GM19324 (cell line): ENCODE data around the gene MAST4.

Source experiments
- ATAC-seq: cut with Tn5 transposase; IDR thresholded peaks from one replicate; pipeline ENCODE4 v1.9.1; 2021; ENCODE audit warnings: mild to moderate bottlenecking, moderate library complexity; ENCODE audit not compliant: unreplicated experiment, low FRiP score

MAST4 gene

GRCh38 chr5:66829826-66830225, 233.6 kb downstream of the MAST4 start:
- no peak for ATAC-seq

- no peak for ATAC-seq
Measured at GRCh38 chr5:66830636-66831035, 234.4 kb downstream of the MAST4 start.

DNA sequence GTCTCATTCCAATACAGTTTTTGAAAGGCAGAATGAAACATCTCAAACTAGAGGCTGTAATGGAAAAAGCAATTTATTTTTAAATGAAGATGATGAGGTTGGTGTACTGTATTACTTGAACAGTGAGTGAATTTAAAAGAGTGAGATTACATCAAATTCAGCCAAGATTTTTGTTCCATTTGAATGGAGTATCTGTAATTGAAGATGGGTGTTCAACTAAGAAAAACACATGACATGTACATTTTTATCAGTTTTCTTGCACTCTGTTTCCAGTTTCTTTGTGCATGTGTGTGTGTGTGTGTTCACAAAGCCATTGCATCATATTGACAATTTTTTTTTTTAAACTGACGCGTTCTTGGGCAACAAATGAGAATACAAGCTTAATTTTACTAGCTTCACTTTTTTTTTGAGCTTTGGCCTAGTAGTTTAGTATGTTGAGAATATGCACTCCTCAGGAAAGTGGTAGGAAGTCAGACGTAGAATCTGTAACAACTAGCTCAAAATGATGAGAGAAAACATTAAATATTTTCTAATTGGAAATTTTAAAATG, 243.5 kb downstream of the MAST4 start:
- no peak for ATAC-seq

GRCh38 chr5:66840511-66841013, 244.4 kb downstream of the MAST4 start:
- ATAC-seq = peak; percentile 82

DNA sequence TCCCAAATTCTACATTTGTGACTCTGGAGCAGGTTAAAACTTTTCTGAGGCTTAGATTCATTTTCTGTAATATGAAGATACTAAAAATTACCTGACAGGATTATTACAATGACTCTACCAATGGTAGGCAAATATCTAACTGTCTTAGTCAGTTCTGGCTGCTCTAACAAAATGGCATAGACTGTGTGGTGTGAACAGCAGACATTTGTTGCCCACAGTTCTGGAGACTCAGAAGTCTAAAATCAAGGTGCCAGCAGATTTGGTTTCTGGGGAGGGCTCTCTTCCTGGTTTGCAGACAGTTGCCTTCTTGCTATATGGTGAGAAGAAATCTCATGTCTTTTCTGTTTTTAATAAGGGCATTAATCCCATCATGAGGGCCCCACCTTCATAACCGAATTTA, 245.1 kb downstream of the MAST4 start:
- no peak for ATAC-seq

GRCh38 chr5:66842540-66842939, 246.3 kb downstream of the MAST4 start:
- ATAC-seq = no peak

- no peak for ATAC-seq
Measured at GRCh38 chr5:66843065-66843464, 246.9 kb downstream of the MAST4 start.

DNA sequence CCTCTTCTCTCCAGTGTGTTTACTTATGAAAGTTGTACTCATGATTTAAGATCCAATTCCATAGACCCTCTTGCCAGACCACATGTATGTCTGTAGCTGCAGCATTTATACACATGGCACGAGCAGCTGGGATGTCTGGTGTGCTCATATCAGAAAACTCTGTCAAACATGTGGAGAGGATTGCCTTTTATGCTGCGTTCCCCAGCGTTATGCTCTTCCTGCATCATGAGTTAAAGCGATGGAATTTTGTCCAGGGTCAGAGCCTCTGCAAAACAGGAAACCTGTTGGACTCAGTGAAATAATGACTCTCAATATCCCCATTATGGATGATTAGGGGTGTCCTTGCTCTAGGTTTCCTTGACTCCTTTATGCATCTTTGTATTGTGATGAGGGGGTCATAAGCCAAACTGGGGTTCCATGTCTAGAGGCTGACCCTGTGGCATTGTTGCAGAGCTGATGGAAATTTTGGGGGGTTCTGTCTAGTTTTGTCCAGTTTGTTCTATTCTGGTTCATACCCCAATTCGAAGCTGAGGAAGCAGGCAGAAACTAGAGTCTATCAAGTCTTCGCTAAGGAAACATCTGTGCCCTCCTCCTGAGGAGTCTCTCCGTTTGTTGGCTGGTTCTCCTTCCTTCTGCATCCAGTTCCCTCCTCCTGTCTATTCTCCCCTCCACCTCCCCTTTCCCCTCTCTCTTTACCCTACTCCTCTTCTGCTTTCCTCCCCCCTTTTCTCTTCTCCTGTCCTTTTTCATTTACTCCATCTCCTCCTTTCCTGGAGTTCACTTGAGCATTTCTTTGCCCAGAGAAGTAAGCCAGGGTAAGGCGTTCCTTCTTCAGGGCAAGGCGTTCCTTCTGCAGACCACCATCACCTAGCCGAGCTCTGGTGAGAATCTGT, 252.8 kb downstream of the MAST4 start:
- no peak for ATAC-seq

GRCh38 chr5:66849803-66850202, 253.6 kb downstream of the MAST4 start:
- no peak for ATAC-seq

GRCh38 chr5:66850354-66851075, 254.3 kb downstream of the MAST4 start:
- no peak for ATAC-seq

GRCh38 chr5:66851306-66851705, 255.1 kb downstream of the MAST4 start:
- no peak for ATAC-seq

DNA sequence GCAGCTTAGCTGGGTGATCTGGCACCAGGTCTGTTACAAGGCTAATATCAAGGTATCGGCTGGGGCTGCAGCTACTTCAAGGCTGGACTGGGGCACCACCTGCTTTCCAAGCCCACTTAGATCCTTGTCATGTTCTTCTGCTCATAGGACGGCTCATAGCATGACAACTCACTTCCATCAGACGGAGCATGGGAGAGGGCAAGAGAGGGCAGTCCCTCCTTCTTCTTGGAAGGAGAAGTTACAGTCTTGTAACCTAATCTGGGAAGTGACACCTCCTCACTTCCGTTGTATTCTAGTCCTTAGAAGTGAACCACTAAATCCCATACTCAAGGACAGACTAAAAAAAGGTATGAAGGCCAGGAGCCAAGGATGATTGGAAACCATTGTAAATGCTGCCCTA, 258.2 kb downstream of the MAST4 start:
- no peak for ATAC-seq

- no peak for ATAC-seq
Measured at GRCh38 chr5:66856041-66856805, 260.0 kb downstream of the MAST4 start.

DNA sequence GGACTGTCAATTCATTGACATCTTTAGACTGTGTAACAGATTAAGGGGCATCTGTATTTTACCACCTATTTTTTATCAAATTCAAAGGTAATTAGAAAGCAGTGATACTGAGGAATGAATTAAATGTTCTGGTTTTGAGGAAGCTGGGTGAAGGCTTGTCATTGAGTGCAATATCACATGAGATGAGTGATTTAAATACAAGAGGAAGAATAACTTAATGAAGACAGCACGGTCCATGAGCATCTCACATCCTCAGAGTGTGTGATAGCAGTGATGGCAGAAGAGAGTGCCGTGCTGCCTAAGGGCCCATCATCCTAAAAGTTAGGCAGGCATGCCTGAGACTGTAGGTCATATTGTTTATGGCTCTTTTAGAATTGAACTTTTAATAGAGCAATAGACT, 263.3 kb downstream of the MAST4 start:
- no peak for ATAC-seq

GRCh38 chr5:66860199-66860975, 264.2 kb downstream of the MAST4 start:
- no peak for ATAC-seq

- no peak for ATAC-seq
Measured at GRCh38 chr5:66861402-66861801, 265.2 kb downstream of the MAST4 start.

DNA sequence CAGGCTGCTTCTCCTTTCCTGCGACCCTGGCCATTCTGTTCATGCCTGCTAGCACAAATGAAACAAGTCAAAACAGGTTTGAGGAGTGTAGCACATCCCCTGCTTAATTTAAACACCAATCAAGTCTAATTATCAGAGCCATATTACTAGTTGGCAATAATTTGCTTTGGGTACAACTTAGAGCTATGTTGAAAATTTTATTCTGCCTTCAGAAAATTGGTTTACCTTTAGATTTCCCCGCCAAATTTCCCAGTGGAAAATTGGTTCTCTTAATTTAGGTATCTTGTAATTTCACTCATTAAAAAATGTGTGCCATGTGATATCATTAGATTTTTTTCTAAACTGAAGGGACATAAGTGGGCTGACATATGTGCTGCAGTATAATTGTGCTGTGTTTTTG, 265.8 kb downstream of the MAST4 start:
- no peak for ATAC-seq

- no peak for ATAC-seq
Measured at GRCh38 chr5:66863243-66864170, 267.3 kb downstream of the MAST4 start.
